Measurements from ENCODE around the gene PSME1.

Gene PSME1

DNA sequence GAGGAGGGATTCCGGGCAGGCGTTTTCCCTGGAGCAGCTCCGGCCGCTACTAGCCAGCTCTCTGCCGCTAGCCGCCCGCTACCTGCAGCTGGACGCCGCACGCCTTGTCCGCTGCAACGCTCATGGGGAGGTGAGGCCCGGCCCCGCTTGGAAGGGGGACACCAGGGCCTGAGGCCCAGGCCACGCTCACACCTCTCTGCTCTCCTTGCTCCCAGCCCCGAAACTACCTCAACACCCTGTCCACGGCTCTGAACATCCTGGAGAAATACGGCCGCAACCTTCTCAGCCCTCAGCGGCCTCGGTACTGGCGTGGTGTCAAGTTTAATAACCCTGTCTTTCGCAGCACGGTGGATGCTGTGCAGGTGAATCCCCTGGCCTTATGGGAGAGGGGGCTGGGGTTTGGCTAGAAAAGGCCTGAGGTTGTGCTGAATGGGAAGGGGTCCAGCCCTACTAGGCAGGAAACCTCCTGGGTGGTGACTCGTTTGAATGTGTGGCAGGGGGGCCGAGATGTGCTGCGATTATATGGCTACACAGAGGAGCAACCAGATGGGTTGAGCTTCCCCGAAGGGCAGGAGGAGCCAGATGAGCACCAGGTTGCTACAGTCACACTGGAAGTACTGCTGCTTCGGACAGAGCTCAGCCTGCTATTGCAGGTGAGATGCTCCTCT lies 11.9 kb downstream of the PSME1 start:
- DNase-seq: no peak

DNA sequence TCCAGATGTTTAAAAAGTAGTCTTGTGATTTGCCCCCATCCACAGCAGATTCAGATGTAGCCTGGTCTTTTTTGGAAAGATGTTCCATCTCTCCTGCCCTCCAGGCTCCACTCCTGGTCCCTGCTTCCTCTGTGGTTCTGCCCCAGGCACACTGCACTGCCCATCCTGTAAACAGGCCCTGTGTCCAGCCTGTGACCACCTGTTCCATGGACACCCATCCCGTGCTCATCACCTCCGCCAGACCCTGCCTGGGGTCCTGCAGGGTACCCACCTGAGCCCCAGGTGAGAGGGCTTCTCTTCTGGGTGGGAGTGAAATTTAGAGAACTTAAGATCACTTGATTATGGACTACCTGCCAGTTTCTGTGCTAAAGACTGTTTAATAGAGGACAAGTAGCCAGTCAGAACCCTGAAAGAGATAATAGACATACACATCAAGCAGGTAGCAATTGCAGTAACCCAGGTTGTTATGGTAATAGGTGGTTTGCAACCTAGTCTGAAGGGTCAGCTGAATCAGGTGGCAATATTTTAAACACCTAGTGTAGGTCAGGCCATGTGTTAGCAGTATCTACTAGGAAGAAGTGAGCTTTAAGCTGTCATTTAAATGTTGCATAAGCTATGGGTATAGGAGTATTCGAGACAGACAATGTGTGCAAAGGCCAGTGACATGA lies 13.4 kb downstream of the PSME1 start:
- no peak for DNase-seq

DNA sequence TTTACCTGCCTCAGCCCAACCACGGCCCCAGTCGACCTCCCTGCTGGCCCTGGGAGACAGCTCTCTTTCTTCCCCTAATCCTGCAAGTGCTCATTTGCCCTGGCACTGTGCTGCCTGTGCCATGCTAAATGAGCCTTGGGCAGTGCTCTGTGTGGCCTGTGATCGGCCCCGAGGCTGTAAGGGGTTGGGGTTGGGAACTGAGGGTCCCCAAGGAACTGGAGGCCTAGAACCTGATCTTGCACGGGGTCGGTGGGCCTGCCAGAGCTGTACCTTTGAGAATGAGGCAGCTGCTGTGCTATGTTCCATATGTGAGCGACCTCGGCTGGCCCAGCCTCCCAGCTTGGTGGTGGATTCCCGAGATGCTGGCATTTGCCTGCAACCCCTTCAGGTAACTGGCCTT lies 14.1 kb downstream of the PSME1 start:
- DNase-seq: no peak

DNA sequence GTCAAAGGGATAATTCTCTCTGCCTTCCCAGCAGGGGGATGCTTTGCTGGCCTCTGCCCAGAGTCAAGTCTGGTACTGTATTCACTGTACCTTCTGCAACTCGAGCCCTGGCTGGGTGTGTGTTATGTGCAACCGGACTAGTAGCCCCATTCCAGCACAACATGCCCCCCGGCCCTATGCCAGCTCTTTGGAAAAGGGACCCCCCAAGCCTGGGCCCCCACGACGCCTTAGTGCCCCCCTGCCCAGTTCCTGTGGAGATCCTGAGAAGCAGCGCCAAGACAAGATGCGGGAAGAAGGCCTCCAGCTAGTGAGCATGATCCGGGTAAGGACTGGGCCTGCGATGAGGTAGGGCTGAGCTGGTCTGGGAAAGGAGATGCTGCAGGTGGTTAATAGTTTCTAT lies 14.6 kb downstream of the PSME1 start:
- no peak for DNase-seq

DNA sequence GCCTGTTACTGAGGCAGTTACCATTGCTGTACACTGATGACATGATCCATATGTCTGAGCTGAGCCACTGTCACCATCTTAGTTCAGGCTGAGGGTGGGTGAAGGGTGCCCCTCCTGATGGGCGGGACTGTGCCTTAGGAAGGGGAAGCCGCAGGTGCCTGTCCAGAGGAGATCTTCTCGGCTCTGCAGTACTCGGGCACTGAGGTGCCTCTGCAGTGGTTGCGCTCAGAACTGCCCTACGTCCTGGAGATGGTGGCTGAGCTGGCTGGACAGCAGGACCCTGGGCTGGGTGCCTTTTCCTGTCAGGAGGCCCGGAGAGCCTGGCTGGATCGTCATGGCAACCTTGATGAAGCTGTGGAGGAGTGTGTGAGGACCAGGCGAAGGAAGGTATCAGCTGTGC lies 15.0 kb downstream of the PSME1 start:
- DNase-seq: no peak

DNA sequence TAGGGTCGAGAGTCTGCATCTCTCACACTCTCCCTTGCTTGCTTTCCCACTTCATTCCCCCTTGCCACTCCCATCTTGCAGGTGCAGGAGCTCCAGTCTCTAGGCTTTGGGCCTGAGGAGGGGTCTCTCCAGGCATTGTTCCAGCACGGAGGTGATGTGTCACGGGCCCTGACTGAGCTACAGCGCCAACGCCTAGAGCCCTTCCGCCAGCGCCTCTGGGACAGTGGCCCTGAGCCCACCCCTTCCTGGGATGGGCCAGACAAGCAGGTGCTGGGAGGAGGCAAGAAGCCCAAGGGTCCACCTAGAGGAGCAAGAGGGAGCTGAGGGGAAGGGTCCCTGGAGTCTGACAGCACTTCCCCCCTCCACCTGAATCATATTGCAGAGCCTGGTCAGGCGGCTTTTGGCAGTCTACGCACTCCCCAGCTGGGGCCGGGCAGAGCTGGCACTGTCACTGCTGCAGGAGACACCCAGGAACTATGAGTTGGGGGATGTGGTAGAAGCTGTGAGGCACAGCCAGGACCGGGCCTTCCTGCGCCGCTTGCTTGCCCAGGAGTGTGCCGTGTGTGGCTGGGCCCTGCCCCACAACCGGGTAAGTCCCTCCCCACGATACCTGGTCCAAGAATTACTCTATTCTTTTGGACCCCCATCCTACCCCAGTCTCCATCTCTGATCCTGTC lies 15.5 kb downstream of the PSME1 start:
- DNase-seq: no peak

DNA sequence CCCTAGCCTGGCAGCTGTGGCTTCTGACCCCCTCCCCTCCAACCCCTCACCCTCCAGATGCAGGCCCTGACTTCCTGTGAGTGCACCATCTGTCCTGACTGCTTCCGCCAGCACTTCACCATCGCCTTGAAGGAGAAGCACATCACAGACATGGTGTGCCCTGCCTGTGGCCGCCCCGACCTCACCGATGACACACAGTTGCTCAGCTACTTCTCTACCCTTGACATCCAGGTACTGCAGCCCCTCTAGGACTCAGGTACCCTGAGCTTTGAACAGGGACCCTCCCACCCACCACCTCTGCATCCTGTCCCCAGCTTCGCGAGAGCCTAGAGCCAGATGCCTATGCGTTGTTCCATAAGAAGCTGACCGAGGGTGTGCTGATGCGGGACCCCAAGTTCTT lies 19.1 kb downstream of the PSME1 start:
- DNase-seq: no peak

DNA sequence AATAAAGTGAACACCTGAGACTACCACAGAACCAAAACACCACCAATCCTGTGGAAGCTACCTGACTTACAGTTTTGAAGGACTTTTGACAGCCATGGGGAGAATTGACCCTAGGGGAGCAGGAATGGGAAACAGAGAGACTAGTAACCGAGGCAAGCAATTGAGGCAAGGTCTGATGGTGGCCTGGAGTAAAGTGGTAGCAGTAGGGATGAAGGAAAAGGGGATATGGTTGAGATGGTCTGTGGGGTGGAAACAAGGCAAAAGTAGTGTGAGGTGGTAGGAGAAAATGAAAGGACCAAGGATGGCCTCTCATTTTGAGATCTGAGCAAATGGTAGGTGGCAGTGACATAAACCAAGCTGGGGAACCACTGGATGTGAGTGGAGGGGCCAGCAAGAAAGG lies 20.8 kb downstream of the PSME1 start:
- DNase-seq: no peak

DNA sequence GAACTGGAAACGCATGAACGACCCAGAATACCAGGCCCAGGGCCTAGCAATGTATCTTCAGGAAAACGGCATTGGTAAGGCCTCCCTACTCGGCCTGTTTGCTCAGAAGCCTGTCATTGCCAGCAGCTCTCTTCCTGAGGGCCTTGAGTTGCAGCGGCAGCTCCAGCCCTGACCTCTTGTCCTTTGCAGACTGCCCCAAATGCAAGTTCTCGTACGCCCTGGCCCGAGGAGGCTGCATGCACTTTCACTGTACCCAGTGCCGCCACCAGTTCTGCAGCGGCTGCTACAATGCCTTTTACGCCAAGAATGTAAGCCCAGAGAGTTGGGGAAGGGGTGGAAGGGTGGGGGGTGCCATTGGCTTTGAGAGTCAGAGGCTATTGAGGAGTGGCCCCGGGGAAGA lies 21.3 kb downstream of the PSME1 start:
- DNase-seq: no peak

DNA sequence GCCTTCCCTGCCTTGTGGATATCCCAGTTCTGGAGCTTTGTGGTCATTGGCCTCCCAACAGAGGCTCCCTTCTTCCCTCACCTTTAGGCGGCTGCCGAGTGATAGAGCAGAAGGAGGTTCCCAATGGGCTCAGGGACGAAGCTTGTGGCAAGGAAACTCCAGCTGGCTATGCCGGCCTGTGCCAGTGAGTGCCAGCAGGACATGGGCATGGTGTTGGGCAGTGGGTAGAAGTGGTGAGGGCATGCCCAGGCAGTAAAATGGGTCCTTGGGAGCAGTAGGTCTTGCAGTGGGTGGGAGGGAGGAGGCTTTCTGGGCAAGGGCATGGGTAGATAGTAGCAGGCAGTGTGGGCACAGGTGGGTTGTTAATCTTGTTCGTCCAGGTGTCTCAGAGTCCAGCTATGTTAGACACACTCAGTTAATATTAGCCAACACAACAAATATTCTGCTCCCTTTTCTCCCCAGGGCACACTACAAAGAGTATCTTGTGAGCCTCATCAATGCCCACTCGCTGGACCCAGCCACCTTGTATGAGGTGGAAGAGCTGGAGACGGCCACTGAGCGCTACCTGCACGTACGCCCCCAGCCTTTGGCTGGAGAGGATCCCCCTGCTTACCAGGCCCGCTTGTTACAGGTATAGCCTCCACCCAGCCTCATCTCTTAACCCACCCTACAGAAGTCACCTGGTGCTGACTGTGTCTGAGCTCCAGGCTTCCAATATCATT lies 23.9 kb downstream of the PSME1 start:
- DNase-seq: no peak

DNA sequence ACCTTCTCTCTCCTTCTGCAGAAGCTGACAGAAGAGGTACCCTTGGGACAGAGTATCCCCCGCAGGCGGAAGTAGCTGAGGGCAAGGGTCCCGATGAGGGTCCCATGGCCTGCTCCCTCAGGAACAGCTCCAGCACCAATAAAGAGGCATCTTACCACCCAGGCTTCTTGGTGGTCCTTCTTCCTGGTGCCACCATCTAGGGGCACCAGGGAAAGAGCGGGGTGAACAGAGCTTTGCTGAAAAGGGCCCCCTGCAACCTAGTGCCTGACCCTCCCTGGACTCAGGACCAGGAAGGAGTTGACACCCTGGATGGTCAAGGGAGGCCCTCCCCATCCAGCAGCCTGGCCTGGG lies 24.5 kb downstream of the PSME1 start:
- DNase-seq: no peak

DNA sequence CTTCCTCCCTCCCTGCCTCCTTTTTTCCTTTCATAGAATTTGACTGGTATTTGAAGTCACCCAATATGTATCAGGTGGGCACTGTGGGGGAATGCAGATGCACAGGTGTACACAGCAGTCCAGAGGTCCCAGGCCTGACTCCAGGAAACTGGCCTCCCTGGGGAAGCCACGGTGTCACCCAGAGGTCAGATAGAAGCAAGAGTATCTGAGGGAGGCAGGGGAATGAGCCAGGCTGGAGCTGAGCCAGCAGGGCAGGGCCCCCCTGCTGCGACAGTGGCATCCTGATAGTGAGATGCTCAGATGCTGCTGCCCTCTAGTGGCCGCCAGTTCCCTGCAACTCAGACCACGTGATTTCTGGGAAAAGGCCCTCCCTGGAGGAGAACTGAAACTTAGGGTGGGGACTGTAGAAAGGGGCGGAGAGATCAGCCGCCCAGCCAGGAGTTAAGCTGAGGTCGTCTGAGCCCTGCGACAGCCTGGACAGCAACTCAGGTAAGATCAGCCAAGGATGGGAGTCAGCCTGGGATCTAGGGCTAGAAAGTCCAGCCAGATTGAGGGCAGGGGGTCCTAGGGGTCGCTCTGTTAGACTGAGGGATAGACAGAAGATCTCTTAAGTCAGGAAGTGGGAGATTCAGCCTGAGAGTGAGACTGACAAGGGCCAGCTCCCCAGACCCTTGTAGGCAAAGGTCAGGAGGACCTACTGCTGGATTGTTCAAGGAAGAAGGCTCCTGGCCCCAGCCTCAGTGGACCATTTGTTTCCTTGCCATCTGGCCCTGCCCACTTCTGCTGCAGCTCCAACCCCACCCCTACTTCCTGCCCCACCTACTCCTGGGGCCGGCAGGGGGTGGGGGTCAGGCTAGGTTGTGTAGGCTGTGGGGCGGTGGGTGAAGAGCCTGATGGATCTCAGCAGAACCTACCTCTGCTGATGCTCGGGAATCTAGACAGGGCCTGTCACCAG lies 25.1 kb downstream of the PSME1 start, which contains the start of gene IRF9:
Gene IRF9 (plus strand): TSS at position 416 of the 955 bp plus-strand sequence. CDS start 880 bp downstream, outside the sequence.
- peak; percentile 97 to 99 for DNase-seq

DNA sequence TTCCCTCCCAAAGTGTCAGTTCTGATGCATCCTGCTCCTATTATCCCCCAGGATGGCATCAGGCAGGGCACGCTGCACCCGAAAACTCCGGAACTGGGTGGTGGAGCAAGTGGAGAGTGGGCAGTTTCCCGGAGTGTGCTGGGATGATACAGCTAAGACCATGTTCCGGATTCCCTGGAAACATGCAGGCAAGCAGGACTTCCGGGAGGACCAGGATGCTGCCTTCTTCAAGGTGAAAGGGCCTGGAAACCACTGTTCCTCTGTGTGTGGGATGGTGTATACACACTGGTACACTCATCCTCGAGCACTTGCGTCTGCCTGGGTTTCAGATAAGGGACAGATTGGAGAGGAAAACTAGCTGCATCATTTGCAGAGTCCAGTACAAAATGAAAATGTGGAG lies 26.1 kb downstream of the PSME1 start:
- no peak for DNase-seq

DNA sequence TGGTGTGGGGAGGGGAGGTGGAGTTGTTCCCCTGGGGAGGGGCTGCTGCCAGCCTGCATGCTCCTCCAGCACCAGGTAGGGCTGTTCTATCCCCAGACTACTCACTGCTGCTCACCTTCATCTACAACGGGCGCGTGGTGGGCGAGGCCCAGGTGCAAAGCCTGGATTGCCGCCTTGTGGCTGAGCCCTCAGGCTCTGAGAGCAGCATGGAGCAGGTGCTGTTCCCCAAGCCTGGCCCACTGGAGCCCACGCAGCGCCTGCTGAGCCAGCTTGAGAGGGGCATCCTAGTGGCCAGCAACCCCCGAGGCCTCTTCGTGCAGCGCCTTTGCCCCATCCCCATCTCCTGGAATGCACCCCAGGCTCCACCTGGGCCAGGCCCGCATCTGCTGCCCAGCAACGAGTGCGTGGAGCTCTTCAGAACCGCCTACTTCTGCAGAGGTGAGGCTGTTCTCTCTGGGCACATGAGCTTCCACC lies 28.6 kb downstream of the PSME1 start:
- no peak for DNase-seq

DNA sequence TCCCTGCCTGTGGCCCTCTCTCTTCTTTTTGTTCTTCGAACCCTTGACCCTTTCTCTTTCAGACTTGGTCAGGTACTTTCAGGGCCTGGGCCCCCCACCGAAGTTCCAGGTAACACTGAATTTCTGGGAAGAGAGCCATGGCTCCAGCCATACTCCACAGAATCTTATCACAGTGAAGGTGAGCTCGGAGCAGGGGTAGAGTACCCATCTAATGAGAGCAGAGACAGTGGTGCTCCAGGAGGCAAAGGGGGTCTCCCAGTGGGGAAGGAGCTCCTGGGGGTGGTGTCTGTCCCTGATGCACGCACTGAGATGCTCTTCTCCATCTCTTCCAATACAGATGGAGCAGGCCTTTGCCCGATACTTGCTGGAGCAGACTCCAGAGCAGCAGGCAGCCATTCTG lies 29.8 kb downstream of the PSME1 start:
- DNase-seq: no peak

DNA sequence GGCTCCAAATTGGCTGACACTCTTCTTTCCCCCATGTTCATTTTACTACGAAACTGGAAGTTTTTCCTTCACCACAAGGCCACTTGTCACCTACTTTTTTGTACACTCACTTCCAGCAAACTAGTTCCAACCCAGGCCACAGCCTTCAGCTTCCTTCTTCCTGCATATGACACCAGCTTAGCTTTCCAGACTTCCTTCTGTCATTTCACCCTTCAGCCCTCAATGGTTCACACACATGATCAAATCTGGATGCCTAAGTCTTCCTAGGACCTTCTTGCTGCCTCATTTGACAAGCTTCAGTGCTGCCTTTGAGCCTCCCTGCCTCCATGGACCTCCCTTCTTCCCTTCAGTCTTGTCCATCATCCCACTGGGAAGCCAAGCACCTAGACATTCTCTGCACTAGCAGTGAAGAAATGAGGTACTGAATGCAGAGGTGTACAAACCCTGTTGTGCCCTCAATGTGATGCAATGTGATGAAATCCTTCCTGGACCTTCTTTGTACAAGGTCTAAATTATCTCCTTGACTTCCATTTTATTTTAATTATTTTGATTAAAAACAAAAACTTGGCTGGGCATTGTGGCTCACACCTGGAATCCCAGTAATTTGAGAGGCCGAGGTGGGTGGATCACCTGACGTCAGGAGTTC lies 31.6 kb downstream of the PSME1 start:
- no peak for DNase-seq

DNA sequence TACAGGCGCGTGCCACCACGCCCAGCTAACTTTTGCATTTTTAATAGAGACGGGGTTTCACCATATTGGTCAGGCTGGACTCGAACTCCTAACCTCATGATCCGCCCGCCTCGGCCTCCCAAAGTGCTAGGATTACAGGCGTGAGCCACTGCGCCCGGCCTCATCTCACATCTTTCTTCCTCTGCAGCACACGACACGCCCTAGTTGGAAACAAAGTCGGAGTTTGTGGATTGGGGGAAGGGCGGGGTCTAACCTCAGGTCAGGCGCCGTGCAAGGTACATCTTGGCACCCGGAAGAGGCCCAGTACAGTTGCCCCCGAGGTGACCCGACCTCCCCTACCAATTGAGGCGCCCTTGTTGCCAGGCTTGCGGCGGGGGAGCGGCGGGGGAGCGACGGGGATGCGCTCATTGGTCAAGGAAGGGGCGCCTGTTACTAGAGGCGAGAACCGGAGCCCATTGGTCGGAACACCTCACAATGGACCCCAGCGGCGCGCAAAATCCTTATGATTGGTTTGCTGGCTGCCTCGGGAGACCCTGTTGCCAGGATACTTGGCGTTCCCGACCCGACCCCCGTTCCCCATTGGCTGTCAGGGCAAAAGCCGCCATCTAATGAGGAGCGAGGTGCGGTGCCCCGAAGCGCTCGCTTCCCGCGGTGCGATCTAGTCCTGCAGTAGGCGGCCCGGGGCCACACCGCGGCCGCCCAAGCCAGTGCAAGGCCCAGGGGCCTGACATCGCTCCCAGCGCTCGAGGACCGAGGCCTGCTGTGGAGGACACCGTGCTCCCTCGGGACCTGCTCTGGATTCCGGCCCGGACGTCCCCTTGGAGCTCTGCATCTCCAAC lies 35.6 kb downstream of the PSME1 start, which contains the start of gene REC8:
Gene REC8 (plus strand): TSS at position 659 of the 839 bp plus-strand sequence. CDS start 473 bp downstream, outside the sequence.
- DNase-seq: peak; percentile 44

DNA sequence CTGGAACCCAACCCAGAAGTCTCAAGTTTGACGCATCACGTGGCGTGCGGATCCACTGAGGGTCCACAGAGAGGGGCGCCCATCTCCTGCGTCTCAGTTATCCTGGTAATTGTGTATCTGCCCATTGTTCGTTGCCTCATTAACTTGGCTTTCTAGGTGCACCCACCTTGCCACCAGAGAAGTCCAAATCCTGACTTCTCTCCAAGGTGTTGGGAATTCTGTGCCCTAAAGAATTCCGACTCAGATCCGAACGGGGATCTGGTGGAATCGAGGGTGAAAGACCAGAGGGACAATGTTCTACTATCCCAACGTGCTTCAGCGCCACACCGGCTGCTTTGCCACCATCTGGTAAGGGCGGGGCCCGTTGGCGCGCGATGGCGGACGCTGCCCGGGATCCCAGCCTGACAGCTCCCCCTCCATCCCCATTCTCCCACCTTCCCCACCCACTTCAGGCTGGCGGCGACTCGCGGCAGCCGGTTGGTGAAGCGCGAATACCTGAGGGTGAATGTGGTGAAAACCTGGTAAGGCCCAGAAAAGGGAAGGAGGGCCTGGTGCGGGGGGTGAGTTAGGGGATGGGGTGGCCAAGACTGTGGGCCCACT lies 36.4 kb downstream of the PSME1 start:
- no peak for DNase-seq

DNA sequence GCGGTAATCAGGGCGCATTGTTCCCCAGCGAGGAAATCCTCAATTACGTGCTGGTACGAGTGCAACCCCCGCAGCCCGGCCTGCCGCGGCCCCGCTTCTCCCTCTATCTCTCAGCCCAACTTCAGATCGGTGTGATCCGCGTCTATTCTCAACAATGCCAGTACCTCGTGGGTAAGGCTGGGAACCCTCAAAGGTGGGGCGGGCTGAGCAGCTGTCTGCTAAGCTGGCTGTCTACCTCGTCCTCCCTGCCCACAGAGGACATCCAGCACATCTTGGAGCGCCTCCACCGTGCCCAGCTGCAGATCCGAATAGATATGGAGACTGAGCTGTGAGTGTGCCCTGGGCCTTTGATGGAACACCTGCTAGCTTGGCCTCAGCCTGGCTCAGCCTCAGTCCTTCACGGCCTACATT lies 36.9 kb downstream of the PSME1 start:
- no peak for DNase-seq

DNA sequence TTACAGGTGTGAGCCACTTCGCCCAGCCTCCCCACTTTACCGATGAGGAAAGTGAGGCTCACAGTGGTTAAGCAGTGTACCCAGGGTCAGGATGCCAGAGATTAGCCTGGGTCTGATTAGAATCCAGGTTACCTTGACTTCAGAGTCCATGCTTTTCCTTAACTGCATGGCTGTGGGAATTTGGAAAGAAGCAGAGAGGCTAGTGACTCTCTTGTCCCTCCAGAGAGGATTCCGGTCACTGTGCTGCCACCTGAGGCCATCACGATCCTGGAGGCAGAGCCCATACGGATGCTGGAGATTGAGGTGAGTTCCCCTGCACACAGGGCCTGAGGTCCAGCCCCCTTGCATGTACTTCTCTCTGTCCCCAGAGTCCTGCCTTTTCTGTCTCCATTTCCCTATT lies 40.6 kb downstream of the PSME1 start:
- DNase-seq: no peak

Data from activated CD4-positive, alpha-beta T cell treated with anti-CD3 and anti-CD28 coated beads, Interleukin-2, amount 50 U/mL, for 4 hours (primary cell).